GM12864 (cell line): ENCODE results near the gene PTPA.

Experiments
- DNase-seq: peaks from one replicate; pipeline ENCODE4 v3.0.0-alpha.2; 2011; ENCODE audit warnings: low read depth
- H3K4me3 ChIP-seq: 2 replicates; pipeline ENCODE4 v1.5.1; 2011; ENCODE audit warnings: mild to moderate bottlenecking, low read depth, low read length, control low read depth
- TF ChIP-seq, protein P1 (sequence below): IDR thresholded peaks from 2 replicates; pipeline ENCODE4 v1.5.1; 2011; ENCODE audit warnings: low read depth, mild to moderate bottlenecking, moderate library complexity, low read length, control low read depth, inconsistent platforms; ENCODE audit errors: missing control alignments

PTPA gene

DNA sequence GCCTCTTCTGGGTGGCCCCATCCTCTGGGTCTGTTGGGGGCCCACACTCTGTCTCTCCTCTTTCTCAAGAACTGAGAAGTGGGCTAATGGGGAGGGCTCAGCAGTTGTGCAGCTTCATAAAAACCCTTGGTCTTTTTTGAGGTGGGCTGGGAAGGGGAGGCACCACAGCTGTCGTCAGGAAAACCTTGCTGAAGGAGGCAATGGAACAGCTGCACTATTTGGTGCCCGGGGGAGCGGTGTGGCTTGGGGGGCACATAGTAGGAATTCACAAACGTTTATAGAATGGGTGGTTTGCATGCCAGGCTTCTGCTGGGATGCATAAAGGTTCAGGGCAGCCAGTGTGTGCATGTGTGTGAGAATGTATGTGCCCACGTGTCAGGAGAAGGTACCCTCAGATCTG lies 70.0 kb downstream of the PTPA start:
- no peak overlapping the region for H3K4me3 ChIP-seq
- DNase-seq = no peak
- TF ChIP-seq, protein P1, sequence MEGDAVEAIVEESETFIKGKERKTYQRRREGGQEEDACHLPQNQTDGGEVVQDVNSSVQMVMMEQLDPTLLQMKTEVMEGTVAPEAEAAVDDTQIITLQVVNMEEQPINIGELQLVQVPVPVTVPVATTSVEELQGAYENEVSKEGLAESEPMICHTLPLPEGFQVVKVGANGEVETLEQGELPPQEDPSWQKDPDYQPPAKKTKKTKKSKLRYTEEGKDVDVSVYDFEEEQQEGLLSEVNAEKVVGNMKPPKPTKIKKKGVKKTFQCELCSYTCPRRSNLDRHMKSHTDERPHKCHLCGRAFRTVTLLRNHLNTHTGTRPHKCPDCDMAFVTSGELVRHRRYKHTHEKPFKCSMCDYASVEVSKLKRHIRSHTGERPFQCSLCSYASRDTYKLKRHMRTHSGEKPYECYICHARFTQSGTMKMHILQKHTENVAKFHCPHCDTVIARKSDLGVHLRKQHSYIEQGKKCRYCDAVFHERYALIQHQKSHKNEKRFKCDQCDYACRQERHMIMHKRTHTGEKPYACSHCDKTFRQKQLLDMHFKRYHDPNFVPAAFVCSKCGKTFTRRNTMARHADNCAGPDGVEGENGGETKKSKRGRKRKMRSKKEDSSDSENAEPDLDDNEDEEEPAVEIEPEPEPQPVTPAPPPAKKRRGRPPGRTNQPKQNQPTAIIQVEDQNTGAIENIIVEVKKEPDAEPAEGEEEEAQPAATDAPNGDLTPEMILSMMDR = no peak

DNA sequence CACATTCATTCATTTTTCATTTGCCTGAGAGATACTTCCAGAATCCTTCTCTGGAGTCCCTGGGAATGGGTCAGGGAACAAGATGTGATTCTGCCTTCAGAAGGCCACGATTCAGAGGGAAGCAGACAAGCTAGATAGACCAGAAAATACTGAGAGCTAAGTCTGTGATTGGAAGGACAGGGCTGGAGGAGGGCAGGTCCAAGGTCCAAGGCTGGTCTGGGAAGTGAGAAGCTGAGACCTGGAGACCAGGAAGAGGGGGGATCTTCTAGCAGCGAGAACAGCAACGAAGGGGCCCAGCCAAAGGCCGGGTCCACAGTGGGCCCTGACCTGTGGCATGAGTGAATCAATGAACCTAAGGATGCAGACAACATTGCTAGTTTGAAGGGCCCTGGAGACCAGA lies 70.9 kb downstream of the PTPA start:
- TF ChIP-seq, protein P1 = no peak
- H3K4me3 ChIP-seq = no peak overlapping the region
- no peak for DNase-seq

DNA sequence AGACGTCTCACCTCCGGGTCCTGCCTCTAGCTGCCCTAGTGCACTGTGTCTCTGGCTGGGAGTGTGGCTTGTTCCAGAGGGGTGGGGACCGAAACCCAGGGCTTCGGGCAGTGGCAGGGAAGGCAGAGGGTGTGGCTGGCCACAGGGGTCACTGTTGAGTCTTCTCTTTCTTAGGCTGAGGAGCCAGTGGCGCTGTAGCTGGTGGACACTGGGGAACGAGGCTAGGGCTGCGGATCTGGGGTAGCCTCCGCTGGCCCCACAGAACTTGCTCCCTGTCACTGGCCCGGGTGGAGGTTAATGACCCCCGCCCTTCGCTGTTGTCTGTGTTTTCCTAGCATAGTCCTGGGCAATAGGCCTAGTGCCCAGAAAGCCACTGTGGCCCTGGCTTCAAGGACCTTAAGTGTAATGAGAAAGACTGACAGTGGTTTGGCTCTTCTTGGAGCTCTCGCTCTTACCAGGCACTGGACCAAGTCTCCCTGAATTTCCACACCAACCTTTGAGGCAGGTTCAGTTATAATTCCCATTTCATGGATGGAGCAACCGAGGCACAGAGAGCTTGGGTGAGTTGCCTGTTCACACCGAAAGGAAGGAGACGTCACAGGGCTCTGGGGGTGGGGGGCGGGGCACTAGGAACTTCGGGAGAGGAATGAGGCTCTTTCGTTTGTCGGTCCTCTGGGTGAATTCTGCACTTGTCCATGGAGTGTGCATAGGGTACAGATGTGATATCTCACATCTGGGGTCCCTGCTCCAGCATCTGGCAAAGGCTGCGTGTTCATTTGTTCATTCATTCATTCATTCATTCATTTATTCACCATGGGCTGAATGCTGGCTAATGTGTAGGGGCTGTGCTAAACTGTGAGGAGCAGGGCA lies 71.6 kb downstream of the PTPA start:
- DNase-seq = no peak
- H3K4me3 ChIP-seq = no peak overlapping the region
- TF ChIP-seq, protein P1 = peak; percentile 28

DNA sequence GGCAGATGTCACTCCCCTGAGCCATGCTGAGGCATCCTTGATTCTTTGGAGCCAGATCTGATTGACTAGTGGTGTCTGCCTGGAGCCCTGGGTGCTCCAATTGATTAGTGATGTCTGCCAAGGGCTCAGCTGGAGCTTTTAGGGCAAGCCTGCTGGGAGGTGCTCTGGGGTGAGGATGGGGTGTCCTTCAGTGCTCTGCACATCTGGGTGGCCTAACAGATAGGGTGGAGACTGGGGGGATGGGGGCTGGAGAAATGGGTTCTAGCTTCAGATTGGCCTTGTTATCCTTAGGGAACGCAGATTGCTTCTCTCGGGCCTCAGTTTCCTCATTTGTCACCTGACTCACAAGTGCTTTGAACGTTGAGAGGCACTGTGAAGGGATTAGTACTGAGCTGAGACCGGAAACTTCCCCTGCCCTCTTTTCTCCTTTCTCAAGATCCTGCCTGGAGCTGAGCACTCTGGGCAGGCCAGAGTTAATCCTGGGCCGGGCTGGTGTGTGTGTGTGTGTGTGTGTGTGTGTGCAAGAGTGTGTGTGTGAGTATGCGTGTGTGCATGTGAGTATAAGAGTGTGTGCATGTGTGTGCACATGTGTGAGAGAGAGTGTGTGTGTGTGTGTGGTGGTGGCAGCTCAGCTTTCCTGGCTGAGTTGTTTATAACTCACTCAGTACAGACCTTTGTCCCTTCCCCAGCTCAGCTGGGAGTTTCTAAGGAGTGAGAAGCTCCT lies 72.4 kb downstream of the PTPA start:
- TF ChIP-seq, protein P1 = no peak
- DNase-seq = no peak
- no peak overlapping the region for H3K4me3 ChIP-seq

DNA sequence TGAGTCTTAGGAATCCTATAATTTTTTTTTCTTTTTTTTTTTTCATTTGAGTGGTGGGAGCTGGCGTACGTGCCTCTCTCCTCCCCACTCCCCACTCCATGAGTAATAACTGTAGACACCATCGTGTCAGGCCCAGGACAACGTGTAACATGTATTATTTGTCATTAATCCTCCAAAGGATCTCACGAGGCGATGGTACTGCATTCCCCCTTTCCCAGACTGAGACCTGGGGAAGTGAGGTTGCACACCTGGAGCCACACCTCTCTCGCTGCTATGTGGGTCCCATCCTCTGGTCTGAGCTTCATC lies 73.0 kb downstream of the PTPA start:
- TF ChIP-seq, protein P1 = no peak
- no peak overlapping the region for H3K4me3 ChIP-seq
- DNase-seq = no peak

DNA sequence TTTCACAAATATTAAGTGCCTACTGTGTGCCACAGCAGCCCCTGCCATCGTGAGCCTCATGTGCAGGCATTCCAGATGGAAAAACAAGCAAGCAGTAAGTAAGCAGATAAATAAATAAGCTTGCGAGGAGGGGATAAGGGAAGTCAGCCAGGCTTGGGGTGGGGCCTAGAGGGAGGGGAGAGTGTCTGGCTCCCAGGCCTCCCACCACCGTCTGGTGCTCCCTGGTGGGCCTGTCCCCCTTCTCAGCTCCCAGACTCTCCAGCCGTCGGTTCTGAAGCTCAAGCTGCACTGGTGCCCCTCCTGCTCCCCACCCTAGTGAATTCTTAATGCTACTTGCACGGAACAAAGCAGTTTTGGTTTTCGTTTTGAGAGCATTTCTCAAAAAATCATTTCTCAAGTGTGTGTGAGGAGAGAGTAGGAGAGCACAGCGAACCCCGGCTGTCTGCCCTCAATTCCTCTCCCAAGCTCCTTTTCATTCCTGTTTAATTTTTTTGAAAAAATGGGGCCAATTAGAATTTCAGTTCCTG lies 73.4 kb downstream of the PTPA start:
- no peak overlapping the region for H3K4me3 ChIP-seq
- TF ChIP-seq, protein P1 = no peak
- DNase-seq = no peak
